ENCODE data around the gene ASB2.

Gene ASB2

GRCh38 chr14:93965946-93966474 lies 10.4 kb downstream of the ASB2 start:
- no peak overlapping the region for H3K4me3 ChIP-seq (ENCODE audit: low read depth, low read length)
- DNase-seq (ENCODE audit: low read depth): no peak

DNA sequence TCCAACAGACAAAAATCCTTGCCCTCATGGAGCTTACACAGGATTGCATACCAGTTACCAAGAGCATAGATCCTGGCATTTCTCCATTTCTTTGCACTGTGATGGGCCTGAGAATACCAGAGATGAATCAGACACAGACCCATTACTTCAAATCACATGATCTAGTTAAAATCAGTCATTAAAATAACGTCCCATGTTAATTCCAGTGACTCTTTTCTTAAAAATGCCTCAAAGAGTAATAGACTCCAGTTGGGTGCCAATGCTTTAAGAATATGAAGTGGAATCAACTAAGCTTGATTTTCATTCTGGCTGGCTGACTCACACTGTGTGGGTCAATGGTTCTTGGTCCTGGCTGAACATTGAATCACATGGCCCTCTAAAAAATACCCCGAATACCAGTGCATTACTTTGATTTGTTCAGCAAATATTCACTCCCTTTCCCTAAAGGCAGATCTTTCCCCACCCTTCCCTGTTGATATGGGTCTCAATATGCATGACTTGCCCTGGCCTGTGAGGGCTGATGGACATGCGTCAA lies 11.0 kb downstream of the ASB2 start:
- no peak overlapping the region for H3K4me3 ChIP-seq (ENCODE audit: low read depth, low read length)
- peak; percentile 69 for DNase-seq (ENCODE audit: low read depth)

GRCh38 chr14:93964820-93965286 lies 11.5 kb downstream of the ASB2 start:
- DNase-seq (ENCODE audit: low read depth): no peak
- no peak overlapping the region for H3K4me3 ChIP-seq (ENCODE audit: low read depth, low read length)

DNA sequence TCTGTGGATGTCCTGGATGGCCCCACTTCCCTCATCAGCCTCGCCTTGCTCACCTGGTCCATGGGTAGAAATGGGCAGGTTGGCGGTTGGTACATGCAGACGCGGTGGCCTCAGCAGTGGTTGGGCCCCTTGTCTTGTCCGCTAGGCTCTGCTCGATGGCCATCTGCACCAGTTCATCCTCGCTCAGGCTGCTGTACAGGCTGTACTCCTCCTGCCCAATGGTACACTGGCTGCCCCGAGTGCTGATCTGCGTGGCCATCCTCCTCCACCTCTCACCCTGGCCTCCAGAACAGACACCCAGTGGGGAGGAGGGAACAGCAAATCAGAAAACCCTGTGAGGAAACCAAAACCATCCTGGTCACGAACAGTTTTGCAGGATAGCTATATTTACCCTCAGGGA lies 12.1 kb downstream of the ASB2 start:
- DNase-seq (ENCODE audit: low read depth): no peak
- no peak overlapping the region for H3K4me3 ChIP-seq (ENCODE audit: low read depth, low read length)

GRCh38 chr14:93963692-93964091 lies 12.7 kb downstream of the ASB2 start:
- DNase-seq (ENCODE audit: low read depth): no peak
- H3K4me3 ChIP-seq (ENCODE audit: low read depth, low read length): no peak overlapping the region

DNA sequence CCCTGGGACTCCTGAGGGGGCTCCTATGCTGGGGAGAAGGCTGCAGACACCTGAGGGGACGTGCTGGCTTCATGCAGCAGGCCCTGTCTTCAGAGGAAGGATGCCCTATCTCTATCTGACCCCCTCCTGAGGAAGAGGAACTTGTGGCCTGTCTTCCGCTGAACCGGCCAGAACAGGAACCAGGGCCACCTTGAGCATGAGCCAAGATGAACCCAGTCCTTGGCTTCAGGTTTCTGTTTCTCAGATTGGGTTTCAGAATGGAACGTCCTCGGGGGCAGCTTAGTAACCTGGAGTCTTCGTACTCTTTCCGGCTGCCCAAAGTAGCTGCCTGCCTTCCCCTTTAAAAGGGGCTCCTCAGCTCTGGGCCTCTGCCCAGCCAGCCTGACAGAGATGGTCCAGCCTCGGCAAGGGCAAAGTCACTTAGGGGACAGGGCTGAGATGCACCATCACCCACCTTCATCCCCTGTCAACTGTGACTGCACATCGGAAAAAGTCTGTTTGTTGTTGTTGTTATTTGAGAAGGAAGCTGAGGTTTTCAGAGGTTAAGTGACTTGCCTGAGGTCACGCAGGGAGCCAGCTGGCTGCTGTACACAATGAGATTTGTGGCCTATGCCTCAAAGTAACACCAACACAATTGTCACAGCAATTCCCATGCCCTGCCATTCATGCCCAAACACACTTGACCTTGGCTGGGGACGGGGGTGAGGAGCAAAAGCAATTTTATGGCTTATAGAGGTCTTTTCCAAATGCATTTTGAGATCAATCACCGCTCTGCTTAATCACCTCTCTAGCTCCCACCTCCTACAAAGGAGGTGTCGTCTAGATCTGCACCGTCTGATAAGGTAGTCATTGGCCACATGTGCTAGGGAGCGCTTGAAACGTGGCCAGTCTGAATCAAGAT lies 13.4 kb downstream of the ASB2 start:
- no peak for DNase-seq (ENCODE audit: low read depth)
- no peak overlapping the region for H3K4me3 ChIP-seq (ENCODE audit: low read depth, low read length)

GRCh38 chr14:93961620-93962019 lies 14.8 kb downstream of the ASB2 start:
- DNase-seq (ENCODE audit: low read depth): no peak

DNA sequence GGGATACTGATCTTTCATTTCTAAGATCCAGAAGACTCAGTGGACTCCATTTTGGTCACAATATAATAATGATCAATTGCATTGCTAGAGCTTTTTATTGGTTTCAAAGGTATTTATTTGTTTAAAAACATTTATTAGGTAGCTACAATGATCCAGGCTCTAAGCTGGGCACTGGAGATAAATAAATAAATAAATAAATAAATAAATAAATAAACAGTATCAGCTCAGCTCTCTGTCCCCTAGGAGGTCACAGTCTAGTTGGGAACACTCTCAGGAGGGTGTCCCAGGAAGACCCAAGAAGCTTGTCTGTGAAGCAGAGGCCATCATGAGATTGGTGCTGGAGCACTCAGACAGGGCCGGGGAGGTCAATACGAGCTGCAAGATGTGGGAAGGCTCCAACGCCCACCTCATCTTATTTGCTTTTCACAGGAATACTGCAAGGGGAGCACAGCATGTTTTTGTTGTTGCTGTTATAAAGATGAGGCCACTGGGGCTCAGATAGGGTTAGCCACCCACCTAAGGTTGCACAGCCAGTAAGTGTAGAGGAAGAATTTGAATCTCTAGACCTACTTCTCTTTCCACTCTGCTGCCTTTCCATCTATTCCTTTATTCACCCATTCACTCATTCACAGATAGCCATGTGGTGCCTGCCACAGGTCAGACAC lies 15.5 kb downstream of the ASB2 start:
- no peak overlapping the region for H3K4me3 ChIP-seq (ENCODE audit: low read depth, low read length)
- no peak for DNase-seq (ENCODE audit: low read depth)

More at GRCh38 chr14:93961620-93962019, 14.8 kb downstream of the ASB2 start:
- no peak overlapping the region for H3K4me3 ChIP-seq (ENCODE audit: low read depth, low read length)

- DNase-seq (ENCODE audit: low read depth): no peak
Observed at GRCh38 chr14:93960108-93960475, 16.3 kb downstream of the ASB2 start.

GRCh38 chr14:93959239-93960107 lies 16.9 kb downstream of the ASB2 start:
- no peak overlapping the region for H3K4me3 ChIP-seq (ENCODE audit: low read depth, low read length)

More at GRCh38 chr14:93960108-93960475, 16.3 kb downstream of the ASB2 start:
- H3K4me3 ChIP-seq (ENCODE audit: low read depth, low read length): no peak overlapping the region

GRCh38 chr14:93958567-93959238 lies 17.7 kb downstream of the ASB2 start:
- H3K4me3 ChIP-seq (ENCODE audit: low read depth, low read length): no peak overlapping the region
- DNase-seq (ENCODE audit: low read depth): no peak

More at GRCh38 chr14:93959239-93960107, 16.9 kb downstream of the ASB2 start:
- DNase-seq (ENCODE audit: low read depth): no peak

DNA sequence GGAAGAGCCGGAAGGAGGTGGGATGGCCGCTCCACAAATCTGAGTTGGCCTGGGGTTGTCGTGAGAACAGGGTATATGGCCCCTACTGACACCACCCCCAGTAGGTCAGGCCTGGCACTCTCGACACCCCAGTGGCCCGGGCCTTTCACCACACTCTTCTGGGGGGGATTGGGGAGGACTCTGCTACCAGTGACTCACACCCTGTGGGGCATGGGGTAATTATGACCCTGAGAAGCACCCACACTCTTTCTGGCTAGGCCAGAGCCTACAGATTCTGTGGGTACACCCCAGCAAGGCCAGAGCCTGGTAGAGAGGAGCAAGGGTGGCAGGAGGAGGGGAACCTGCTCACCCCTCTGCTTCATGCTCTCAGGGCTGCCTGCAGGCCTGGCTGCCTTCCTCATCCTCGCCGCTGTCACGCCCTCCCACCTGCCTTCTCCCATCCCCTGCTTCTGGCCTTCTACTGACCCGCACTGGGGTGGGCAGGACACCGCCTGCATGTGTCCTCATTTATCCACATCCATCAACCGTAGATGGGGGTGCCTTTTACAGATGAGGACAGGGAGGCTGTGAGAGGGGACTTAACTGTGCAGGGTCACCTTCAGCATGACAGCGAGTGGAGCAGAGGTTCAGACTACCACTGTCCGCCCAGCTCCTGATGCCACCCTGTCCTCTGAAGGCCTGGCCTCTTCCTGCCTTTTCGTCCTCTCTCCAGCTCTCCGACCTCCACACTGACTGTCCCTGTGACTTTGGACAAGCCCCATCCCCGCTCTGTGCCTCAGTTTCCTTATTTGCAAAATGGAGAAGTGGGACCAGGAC lies 18.4 kb downstream of the ASB2 start:
- H3K4me3 ChIP-seq (ENCODE audit: low read depth, low read length): no peak overlapping the region
- no peak for DNase-seq (ENCODE audit: low read depth)

GRCh38 chr14:93957333-93957710 lies 19.0 kb downstream of the ASB2 start:
- no peak overlapping the region for H3K4me3 ChIP-seq (ENCODE audit: low read depth, low read length)
- DNase-seq (ENCODE audit: low read depth): no peak

GRCh38 chr14:93956514-93957332 lies 19.6 kb downstream of the ASB2 start:
- no peak for DNase-seq (ENCODE audit: low read depth)
- H3K4me3 ChIP-seq (ENCODE audit: low read depth, low read length): no peak overlapping the region

- no peak for DNase-seq (ENCODE audit: low read depth)
- H3K4me3 ChIP-seq (ENCODE audit: low read depth, low read length): no peak overlapping the region
Observed at GRCh38 chr14:93955850-93956481, 20.4 kb downstream of the ASB2 start.

- DNase-seq (ENCODE audit: low read depth): no peak
- no peak overlapping the region for H3K4me3 ChIP-seq (ENCODE audit: low read depth, low read length)
Observed at GRCh38 chr14:93954900-93955849, 21.2 kb downstream of the ASB2 start.

All from skeletal muscle cell (primary cell).